ENCODE data around the gene USP40.

DNA sequence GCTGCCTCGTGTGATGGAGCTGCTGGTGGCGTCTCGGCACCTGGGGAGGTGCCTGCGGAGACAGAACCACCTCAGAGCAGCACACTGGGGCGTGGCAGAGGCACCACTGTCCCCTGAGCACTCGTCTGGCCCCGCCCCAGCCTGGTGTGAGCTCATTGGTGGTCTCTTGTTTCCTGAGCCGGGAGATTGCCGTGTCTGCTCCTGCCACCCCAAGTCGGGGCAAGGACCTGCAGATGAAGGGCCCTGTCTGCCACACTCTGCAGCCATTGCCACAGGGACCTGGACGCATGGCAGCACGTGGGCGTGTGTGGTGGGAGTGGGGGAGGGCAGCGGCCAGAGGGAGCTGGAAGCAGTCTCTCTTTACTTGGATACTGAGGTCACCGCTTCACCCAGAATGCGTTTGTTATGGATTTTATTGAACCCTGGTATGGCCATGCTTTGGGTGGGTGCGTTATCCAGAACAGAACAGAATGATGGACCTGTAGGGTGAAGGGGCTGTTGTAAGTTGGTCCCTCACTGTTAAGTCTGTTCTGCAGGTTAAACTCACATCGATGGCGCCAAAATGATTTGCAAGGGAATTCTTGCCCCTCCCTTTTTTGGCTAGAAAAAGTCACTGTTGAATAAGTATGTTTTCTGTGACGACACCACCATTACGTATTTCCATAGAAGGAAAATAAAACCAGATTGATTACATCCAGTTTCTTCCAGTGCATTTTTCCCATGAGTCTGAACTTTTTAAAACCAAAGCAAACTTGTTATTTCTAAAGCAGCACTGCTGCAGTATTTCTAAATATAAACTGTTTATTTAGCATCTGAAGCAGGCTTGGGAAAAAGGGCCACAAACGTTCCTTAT is 92.0 kb downstream of the USP40 start:
- TF ChIP-seq, protein P1, sequence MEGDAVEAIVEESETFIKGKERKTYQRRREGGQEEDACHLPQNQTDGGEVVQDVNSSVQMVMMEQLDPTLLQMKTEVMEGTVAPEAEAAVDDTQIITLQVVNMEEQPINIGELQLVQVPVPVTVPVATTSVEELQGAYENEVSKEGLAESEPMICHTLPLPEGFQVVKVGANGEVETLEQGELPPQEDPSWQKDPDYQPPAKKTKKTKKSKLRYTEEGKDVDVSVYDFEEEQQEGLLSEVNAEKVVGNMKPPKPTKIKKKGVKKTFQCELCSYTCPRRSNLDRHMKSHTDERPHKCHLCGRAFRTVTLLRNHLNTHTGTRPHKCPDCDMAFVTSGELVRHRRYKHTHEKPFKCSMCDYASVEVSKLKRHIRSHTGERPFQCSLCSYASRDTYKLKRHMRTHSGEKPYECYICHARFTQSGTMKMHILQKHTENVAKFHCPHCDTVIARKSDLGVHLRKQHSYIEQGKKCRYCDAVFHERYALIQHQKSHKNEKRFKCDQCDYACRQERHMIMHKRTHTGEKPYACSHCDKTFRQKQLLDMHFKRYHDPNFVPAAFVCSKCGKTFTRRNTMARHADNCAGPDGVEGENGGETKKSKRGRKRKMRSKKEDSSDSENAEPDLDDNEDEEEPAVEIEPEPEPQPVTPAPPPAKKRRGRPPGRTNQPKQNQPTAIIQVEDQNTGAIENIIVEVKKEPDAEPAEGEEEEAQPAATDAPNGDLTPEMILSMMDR (IDR thresholded peaks at IDR 0.05; ENCODE audit: poor library complexity) = no peak
- no peak for TF ChIP-seq EZH2phosphoT487 (IDR thresholded peaks at IDR 0.05; ENCODE audit: low read depth, severe bottlenecking, unreplicated experiment)
